Jurkat, Clone E6-1 (cell line): Measurements from ENCODE around the gene CD276.

ENCODE experiments used
- DNase-seq: peaks from one replicate; pipeline ENCODE4 v3.0.0-alpha.2; 2011; ENCODE audit warnings: low read depth, low spot score
- H3K4me3 ChIP-seq: 2 replicates; pipeline ENCODE4 v1.5.1; 2011; ENCODE audit warnings: mild to moderate bottlenecking, low read length, control low read depth, moderate library complexity

Gene CD276

DNA sequence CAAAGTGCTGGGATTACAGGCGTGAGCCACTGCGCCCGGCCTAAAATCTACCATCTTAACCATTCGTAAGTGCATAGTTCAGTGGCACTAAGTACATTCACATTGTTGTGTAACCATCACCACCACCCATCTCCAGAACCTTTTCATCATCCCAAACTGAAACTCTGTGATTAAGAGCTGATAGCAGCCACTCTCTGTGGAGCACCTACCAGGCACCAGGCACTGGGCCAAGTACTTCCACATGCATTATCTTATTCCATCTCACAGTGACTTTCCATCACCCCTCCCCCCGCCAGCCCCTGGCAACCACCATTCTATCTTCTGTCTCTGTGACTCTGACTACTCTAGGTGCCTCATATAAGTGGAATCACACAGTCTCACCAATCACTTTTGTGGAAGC lies 71.3 kb downstream of the CD276 start:
- no peak for DNase-seq
- no peak overlapping the region for H3K4me3 ChIP-seq

DNA sequence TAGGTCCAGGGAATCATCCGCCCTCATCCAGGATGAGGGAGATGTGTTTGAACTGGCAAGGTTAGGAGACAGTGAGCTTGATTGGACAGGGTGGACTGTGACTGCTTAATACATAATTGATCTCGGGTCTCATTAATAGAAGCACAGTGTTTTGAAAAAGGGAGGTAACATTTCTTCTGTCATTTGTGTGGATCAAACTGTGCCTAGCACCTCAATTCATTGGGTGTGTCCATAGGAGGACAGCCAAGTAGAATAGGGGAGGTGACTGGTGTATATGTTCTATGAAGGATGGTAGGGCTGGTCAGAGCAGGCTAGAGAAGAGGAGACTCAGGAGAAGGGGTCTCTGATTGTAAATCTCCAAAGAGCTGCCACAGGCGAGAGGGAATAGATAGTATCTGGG lies 71.8 kb downstream of the CD276 start:
- H3K4me3 ChIP-seq = no peak overlapping the region
- no peak for DNase-seq

DNA sequence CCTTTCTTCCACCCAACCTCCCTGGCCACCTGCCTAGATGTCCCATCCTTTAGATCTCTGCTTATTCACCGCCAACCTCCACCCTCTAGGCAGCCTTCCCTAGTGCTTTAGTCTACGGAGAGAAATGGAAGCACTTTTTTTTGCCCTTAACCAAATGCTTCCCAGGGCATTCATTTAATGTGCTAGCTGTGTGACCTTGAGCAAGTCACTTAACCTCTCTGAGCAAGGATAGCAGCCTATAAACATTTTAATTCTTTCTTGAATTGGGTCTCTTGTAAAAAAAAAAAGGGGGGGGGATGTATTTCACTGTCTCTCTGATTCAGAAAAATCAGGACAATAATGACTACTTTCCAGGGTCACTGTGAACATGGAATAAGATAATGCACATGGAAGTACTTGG lies 72.2 kb downstream of the CD276 start:
- no peak overlapping the region for H3K4me3 ChIP-seq
- DNase-seq = no peak

DNA sequence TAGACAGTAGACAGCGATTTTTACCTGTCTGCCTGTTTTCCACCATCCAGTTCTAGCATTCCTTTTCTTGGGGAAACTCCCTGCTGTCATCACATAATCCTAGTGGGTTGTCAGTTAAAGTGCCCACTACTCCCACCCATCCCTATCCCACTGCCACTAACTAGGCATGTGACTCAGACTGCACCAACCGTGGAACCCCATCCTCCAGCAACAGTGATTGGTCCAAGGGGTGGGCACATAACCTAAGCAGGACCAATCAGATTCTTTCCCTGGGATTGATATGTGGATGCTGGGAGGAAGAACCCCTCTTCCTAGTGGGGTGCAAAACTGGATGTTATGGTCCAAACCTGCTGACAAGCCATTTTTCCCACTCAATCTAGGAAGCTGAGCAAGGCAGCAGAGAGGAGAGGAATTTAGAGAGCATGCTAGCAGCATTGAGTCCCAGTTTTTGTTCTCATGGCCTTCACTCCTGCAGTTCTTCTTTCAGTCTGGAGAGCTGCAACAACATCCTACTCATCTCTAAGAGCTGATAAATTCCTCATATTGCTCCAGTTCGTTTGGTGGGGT lies 72.8 kb downstream of the CD276 start:
- DNase-seq = no peak
- H3K4me3 ChIP-seq = no peak overlapping the region

DNA sequence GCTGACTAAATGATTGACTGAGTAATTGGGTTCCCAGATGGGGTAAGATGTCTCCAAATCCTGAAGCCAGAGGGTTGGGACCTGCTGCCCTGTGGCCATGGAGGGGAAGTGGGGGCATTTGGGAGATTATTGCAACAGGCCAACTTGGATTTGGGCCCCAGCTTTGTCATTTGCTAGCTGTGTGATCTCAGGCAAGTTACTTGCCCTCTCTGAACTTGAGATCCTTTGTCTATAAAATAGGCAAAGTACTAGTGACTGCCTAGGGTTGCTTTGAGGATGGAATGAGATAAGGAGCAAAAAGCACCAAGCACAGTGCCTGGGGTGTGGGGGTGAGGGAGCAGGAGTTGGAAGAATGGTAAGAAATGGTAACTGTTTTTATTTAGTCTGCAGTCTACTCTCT lies 73.4 kb downstream of the CD276 start:
- no peak overlapping the region for H3K4me3 ChIP-seq
- DNase-seq = no peak

DNA sequence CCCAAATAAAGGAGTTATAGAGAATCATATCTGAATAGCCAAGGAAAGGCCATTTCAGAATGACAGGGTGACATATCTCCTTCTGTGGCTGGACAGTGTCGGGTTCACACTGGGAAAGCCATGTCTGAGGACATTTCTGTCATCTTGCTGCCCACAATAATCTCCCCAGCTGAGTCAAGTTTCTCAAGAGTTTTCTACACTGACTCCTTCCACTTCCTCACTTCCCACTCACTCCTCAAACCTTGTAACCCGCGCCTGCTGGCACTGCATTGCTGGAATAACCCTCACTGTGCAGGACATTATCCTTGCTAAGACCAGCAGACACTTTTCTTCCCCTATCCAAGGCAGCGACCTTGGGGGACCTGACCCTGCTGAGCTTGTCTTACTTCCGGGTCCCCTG lies 74.3 kb downstream of the CD276 start:
- no peak for DNase-seq

DNA sequence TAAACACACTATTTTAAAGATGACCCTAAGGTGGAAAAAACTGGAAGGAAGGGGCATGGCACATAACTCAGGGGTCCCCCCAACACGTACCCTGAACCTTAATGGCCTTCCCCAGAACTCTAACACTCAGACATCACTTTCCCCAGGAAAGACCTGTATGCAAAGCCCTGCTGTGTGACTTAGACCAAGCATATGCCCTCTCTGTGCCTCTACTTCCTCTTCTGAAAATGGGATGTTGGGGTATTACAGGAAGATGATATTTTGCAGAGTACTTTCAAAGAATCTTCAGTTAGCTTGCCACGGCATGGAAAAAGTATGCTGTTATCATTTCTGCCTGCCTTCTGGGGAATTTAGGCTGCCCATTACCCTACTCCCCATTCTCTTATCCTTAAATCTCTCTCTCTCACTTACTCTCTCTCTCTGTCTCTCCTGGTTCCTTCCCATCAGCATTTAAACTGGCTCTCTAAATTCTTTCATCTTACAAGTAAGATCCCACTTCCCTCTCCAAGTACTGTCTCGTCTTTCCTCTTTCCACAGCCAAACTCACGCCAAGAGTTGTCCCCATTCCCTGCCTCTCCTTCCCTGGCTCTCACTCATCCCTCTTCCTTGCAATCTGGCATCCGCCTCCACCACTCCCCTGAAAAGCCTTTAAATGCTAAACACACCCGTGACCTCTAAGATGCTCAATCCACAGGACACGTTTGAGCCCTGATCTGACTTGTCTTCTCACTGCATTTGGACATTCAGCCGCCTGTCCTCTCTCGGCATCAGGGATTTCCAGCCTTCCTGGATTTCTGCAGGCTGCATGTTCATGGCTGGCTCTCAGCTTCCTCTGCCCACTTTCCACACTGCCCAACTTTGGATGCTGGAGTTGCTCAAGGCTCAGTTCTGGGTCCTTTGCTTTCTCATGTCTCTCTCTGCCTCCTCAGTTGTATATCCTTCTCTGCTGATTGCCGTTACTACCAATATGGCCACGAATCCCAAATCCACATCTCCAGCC lies 76.4 kb downstream of the CD276 start:
- no peak for DNase-seq
- no peak overlapping the region for H3K4me3 ChIP-seq

More for the DNA sequence above, 74.3 kb downstream of the CD276 start:
- no peak overlapping the region for H3K4me3 ChIP-seq

DNA sequence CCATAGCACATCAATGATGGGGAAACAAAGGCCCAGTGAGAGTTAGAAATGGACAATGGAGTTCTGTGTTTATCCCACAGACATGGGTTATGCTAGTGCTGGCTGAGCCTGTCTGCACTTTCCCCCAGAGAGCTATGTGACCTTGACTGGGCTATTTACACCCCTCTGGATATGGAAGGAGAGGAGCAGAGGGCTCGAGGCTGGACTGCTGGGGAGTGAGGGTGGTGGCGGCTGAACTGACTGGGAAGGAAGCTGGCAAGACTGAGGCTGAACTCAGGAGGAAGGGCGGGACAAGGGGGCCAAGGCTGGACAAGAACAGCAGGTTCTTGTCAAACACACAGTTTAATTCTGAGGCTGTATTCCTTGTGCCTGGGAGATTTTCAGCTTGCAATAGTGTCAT lies 79.7 kb downstream of the CD276 start:
- H3K4me3 ChIP-seq = no peak overlapping the region
- no peak for DNase-seq
